IMR-90 (cell line): Measurements from ENCODE around the gene FOXF1. TPM values are rescaled to one million over a fixed set of nuclear protein-coding genes. Genes with fewer than 3 reads are reported as not detected.

Experiments
- ATAC-seq: fragments of 200-7000 bp; cut with Tn5 transposase; 2 replicates; pipeline ENCODE4 v1.9.1; 2020; ENCODE audit warnings: low read depth, mild to moderate bottlenecking, moderate library complexity
- BruUV-seq: library from RNA; stranded (reverse); fragments of 400-500 nt; replicated peaks from 2 replicates; lab custom pipeline; 2021; lab: Mats Ljungman, UMichigan
- CTCF ChIA-PET: fragments of 300-600 bp; formaldehyde crosslinking; extraction: SDS; loops from one replicate; lab custom pipeline; 2021; ENCODE audit warnings: antibody characterized with exemption; lab: Yijun Ruan, JAX
- POLR2A ChIA-PET: fragments of 300-600 bp; sonication (Branson Sonifier 250); formaldehyde crosslinking; loops from one replicate; lab custom pipeline; 2022; ENCODE audit warnings: antibody characterized with exemption; ENCODE audit not compliant: unreplicated experiment; lab: Charles Lee
- DNase-seq: peaks from one replicate; pipeline ENCODE4 v3.0.0; 2013
- H2AFZ ChIP-seq: replicated peaks from 2 replicates; pipeline ENCODE3; 2013; ENCODE audit warnings: low read length, mild to moderate bottlenecking; ENCODE audit not compliant: poor library complexity
- H2AK5ac ChIP-seq: 2 replicates; pipeline ENCODE4 v1.6.1; 2013; ENCODE audit warnings: low read depth, low read length, inconsistent platforms
- H2AK9ac ChIP-seq: replicated peaks from 2 replicates; pipeline ENCODE3; 2013; ENCODE audit warnings: mild to moderate bottlenecking, low read depth, low read length, moderate library complexity; ENCODE audit not compliant: poor library complexity
- H2BK120ac ChIP-seq: 2 replicates; pipeline ENCODE4 v1.6.1; 2013; ENCODE audit warnings: low read depth, low read length, inconsistent platforms
- H2BK15ac ChIP-seq: 3 replicates; pipeline ENCODE4 v1.6.1; 2013; ENCODE audit warnings: low read depth, low read length, inconsistent platforms
- H2BK20ac ChIP-seq: 2 replicates; pipeline ENCODE4 v1.6.1; 2013; ENCODE audit warnings: low read depth, mild to moderate bottlenecking, inconsistent platforms, low read length, moderate library complexity
- H2BK5ac ChIP-seq: 2 replicates; pipeline ENCODE4 v1.6.1; 2013; ENCODE audit warnings: mild to moderate bottlenecking, low read depth, low read length, inconsistent platforms; ENCODE audit not compliant: poor library complexity, severe bottlenecking
- H3K14ac ChIP-seq: replicated peaks from 2 replicates; pipeline ENCODE4 v1.6.1; 2013; ENCODE audit warnings: low read depth, low read length, inconsistent platforms
- H3K18ac ChIP-seq: 2 replicates; pipeline ENCODE4 v1.6.1; 2013; ENCODE audit warnings: low read depth, low read length, control low read depth
- H3K23ac ChIP-seq: 2 replicates; pipeline ENCODE4 v1.6.1; 2013; ENCODE audit warnings: low read depth, low read length, inconsistent platforms
- H3K27ac ChIP-seq: 2 replicates; pipeline ENCODE4 v1.5.1; 2013; ENCODE audit warnings: mild to moderate bottlenecking, control low read depth, low read length; ENCODE audit not compliant: insufficient read depth
- H3K27me3 ChIP-seq: 2 replicates; pipeline ENCODE4 v1.6.1; 2013; ENCODE audit warnings: low read length; ENCODE audit not compliant: control insufficient read depth, insufficient read depth
- H3K36me3 ChIP-seq: 2 replicates; pipeline ENCODE4 v1.6.1; 2013; ENCODE audit warnings: low read length, mixed read lengths; ENCODE audit not compliant: control insufficient read depth, insufficient read depth
- H3K4ac ChIP-seq: 2 replicates; pipeline ENCODE4 v1.6.1; 2013; ENCODE audit warnings: low read depth, low read length, inconsistent platforms
- H3K4me1 ChIP-seq: 2 replicates; pipeline ENCODE4 v1.6.1; 2013; ENCODE audit warnings: low read length, mixed read lengths; ENCODE audit not compliant: control insufficient read depth, insufficient read depth
- H3K4me2 ChIP-seq: 2 replicates; pipeline ENCODE4 v1.6.1; 2013; ENCODE audit warnings: low read depth, mild to moderate bottlenecking, control low read depth, low read length, moderate library complexity
- H3K4me3 ChIP-seq: 2 replicates; pipeline ENCODE4 v1.5.1; 2013; ENCODE audit warnings: low read depth, mild to moderate bottlenecking, control low read depth, low read length, moderate library complexity; ENCODE audit not compliant: insufficient read depth
- H3K56ac ChIP-seq: 2 replicates; pipeline ENCODE4 v1.6.1; 2013; ENCODE audit warnings: low read length, inconsistent platforms; ENCODE audit not compliant: insufficient read depth; ENCODE audit errors: extremely low read depth
- H3K79me1 ChIP-seq, 2 experiments: 2 replicates each; pipeline ENCODE4 v1.6.1; 2013; ENCODE audit warnings: low read length in 2 of 2, inconsistent platforms in 1 of 2, low read depth in 1 of 2
- H3K9ac ChIP-seq: 2 replicates; pipeline ENCODE4 v1.6.1; 2013; ENCODE audit warnings: low read depth, low read length, control low read depth
- H3K9me1 ChIP-seq: 2 replicates; pipeline ENCODE4 v1.6.1; 2013; ENCODE audit warnings: low read length, inconsistent platforms; ENCODE audit not compliant: insufficient read depth
- H3K9me3 ChIP-seq: 2 replicates; pipeline ENCODE4 v1.6.1; 2013; ENCODE audit warnings: low read length; ENCODE audit not compliant: control insufficient read depth, insufficient read depth
- H4K20me1 ChIP-seq: 2 replicates; pipeline ENCODE4 v1.6.1; 2013; ENCODE audit warnings: low read length, inconsistent platforms; ENCODE audit not compliant: insufficient read depth
- H4K5ac ChIP-seq: 2 replicates; pipeline ENCODE4 v1.6.1; 2013; ENCODE audit warnings: mild to moderate bottlenecking, low read depth, low read length, control low read depth
- H4K8ac ChIP-seq, 2 experiments: 2 replicates each; pipeline ENCODE4 v1.6.1; 2013; ENCODE audit warnings: low read depth in 2 of 2, low read length in 2 of 2, control low read depth in 1 of 2, inconsistent platforms in 1 of 2
- H4K91ac ChIP-seq: 2 replicates; pipeline ENCODE4 v1.6.1; 2013; ENCODE audit warnings: low read depth, low read length, inconsistent platforms; ENCODE audit not compliant: insufficient read depth
- RCOR1 ChIP-seq: IDR thresholded peaks from 2 replicates; pipeline ENCODE4 v1.6.1; 2012; ENCODE audit warnings: mild to moderate bottlenecking, low read length, improper control_type of control experiment; ENCODE audit not compliant: insufficient replicate concordance
- SMC3 ChIP-seq: fragments of 150-350 bp; IDR thresholded peaks from 2 replicates; pipeline ENCODE4 v1.6.1; 2016; ENCODE audit warnings: low read depth, mild to moderate bottlenecking, antibody characterized with exemption, low read length, moderate library complexity
- WGBS, 2 experiments: methylation state at CpG; one replicate each; pipeline versions ENCODE4 v1.1.5 to v1.1.7; 2013; ENCODE audit warnings: missing lambda C conversion rate in 2 of 2; ENCODE audit not compliant: insufficient read length in 1 of 2; ENCODE audit errors: extremely low coverage in 2 of 2; 5-methylcytosine and 5-hydroxymethylcytosine counted together
- dilution Hi-C: fragments of 300-500 bp; cut with HindIII; formaldehyde crosslinking; loops from one replicate; pipeline ENCODE4 v1.14.3; 2018; ENCODE audit warnings: low sequenced_read_pairs; ENCODE audit not compliant: unreplicated experiment
- in situ Hi-C: fragments of 300-500 bp; cut with MboI; formaldehyde crosslinking; loops from 3 replicates; pipeline ENCODE4 v1.14.3; 2019; ENCODE audit warnings: low sequenced_read_pairs, inconsistent platforms, mixed read lengths
- intact Hi-C: fragments of 100-400 bp; cut with micrococcal nuclease; formaldehyde crosslinking; loops from 2 replicates; pipeline ENCODE4 v1.10.0; 2022
- polyA plus RNA-seq, 3 experiments: library from polyadenylated mRNA; depleted of rRNA; stranded (reverse); fragments of >200 nt; gene quantifications; 2 replicates each; pipeline ENCODE4 v1.2.3, GENCODE V29; 2012; ENCODE audit warnings: low replicate concordance in 1 of 3
- total RNA-seq: library from RNA; depleted of rRNA; stranded (reverse); fragments of >200 nt; gene quantifications from 2 replicates; pipeline ENCODE4 v1.2.3, GENCODE V29; 2012

FOXF1 gene
- total and polyA plus RNA-seq, 2 of the 4 experiments (the other 2 are of a cell fraction), result 2.7 to 33.0 TPM

DNA sequence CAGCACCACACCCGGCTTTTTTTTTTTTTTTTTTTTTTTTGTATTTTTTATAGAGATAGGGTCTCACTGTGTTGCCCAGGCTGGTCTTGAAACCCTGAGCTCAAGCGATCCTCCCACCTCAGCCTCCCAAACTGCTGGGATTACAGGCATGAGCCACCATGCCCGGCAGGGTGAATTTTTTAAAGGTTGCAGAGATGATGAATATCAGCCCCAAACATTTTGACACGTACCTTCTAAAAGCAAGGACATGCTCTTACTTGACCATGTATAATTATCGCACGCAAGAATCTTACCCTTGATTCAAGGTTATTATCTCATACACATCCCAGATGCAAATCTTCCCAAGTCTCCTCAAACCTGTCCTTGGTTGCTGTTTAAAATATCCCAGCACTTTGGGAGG, 52.0 kb downstream of the FOXF1 start:
- POLR2A ChIA-PET, result interaction anchor here (0.6 kb wide), 1 partner anchor 579 kb away, joined by 8 read pairs; no protein-coding TSS in a partner anchor

More for the DNA sequence above, 52.0 kb downstream of the FOXF1 start:
- TF ChIP-seq SMC3, result no peak
- TF ChIP-seq RCOR1, result no peak
- Histone ChIP-seq H3K9ac (no peak overlapping the region), H4K5ac (no peak overlapping the region), H3K9me3 (no peaks in the 10 kb centered on the region), H3K4ac (no peak overlapping the region), H2AK9ac (no peak overlapping the region), H3K9me1 (no peaks in the 10 kb centered on the region), H4K8ac (no peak overlapping the region), H3K4me2 (no peak overlapping the region), H2BK120ac (no peak overlapping the region), H3K4me3 (no peak overlapping the region), H2BK5ac (no peak overlapping the region), H3K14ac (no peak overlapping the region), H2BK20ac (no peak overlapping the region), H3K27me3 (no peaks in the 10 kb centered on the region), H3K36me3 (no peaks in the 10 kb centered on the region), H2AFZ (no peak overlapping the region), H3K27ac (no peak overlapping the region), H3K18ac (no peak overlapping the region), H3K56ac (no peak overlapping the region), H3K23ac (no peak overlapping the region), H4K20me1 (no peaks in the 10 kb centered on the region), H3K79me1 (peaks cover 0 to 5% of the 10 kb centered on the region in 2 experiments; a peak in 1 of 4 replicates), H4K91ac (no peak overlapping the region), H3K4me1 (peaks cover 2% of the 10 kb centered on the region; the same call in 1 of the 2 replicates), H2BK15ac (no peak overlapping the region), H2AK5ac (no peak overlapping the region)
- CTCF ChIA-PET, result interaction anchor here (0.5 to 0.9 kb wide), 2 partner anchors 324 to 498 kb away, joined by 3 to 13 read pairs; no protein-coding TSS in a partner anchor
- ATAC-seq, result no peak
- intact Hi-C loops (loop anchor here (5.0 to 10.0 kb wide), 2 partner anchors 820 to 1072 kb away; partner anchors contain the start of gene FBXO31), in situ Hi-C loops (loop anchor here (5.0 kb wide), 1 partner anchor 715 kb away; no protein-coding TSS in a partner anchor), dilution Hi-C loops (no loop called here)
- DNase-seq, result no peak
- no TSS peak for BruUV-seq
- no CpG with 5 or more reads among the region's 6 CpGs for WGBS, 2 experiments
